ELR (cell line): ENCODE measurements around the gene OTULINL.

ENCODE experiments used
- DNase-seq: peaks from one replicate; pipeline ENCODE4 v3.0.0-alpha.2; 2015; ENCODE audit warnings: low read depth

OTULINL gene

DNA sequence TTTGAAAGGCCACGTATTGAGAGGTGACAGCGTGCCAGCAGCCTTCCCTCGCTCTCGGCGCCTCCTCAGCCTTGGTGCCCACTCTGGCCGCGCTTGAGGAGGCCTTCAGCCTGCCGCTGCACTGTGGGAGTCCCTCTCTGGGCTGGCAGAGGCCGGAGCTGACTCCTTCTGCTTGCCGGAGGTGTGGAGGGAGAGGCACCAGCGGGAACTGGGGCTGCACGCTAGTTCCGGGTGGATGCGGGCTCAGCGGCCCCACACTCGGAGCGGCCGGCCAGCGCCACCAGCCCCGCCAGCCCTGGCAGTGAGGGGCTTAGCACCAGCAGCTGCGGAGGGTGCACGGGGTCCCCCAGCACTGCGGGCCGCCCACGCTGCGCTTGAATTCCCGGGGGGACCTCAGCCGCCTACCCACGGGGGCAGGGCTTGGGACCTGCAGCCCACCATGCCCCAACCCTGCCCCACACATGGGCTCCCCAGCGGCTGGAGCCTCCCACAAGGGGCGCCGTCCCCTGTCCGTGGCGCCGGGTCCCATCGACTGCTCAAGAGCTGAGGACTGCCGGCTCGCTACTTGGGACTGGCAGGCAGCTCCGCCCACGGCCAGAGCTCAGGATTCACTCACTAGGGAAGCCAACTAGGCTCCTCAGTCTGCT is 4.4 kb upstream of the OTULINL start:
- DNase-seq = no peak

DNA sequence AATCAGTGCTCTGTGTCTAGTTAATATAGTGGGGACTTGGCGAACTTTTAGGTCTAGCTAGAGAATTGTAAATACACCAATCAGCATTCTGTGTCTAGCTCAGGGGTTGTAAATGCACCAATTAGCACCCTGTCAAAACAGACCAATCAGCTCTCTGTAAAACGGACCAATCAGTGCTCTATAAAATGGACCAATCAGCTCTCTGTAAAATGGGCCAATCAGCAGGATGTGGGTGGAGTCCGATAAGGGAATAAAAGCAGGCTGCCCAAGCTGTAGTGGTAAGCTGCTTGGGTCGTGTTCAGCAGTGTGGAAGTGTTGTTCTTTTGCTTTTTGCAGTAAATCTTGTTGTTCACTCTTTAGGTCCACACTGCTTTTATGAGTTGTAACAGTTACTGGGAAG is 3.6 kb upstream of the OTULINL start:
- peak; percentile 9 for DNase-seq

DNA sequence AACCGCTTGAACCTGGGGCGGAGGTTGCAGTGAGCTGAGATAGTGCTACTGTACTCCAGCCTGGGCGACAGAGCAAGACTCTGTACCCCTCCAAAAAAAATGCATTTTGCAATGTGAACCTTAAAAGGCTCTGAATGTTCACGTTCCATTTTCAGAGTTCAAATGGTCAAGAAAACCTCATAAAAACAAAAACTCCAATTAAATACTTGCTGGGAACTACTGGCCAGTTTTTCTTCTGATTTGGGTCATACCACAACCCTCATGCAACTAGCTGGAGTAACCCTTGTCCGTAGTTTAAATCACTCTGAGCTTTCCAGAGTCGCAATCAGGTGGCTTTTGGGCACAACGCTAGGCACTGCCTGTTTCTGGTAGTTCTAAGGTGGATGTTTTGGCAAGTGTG is 2.3 kb upstream of the OTULINL start:
- no peak for DNase-seq

DNA sequence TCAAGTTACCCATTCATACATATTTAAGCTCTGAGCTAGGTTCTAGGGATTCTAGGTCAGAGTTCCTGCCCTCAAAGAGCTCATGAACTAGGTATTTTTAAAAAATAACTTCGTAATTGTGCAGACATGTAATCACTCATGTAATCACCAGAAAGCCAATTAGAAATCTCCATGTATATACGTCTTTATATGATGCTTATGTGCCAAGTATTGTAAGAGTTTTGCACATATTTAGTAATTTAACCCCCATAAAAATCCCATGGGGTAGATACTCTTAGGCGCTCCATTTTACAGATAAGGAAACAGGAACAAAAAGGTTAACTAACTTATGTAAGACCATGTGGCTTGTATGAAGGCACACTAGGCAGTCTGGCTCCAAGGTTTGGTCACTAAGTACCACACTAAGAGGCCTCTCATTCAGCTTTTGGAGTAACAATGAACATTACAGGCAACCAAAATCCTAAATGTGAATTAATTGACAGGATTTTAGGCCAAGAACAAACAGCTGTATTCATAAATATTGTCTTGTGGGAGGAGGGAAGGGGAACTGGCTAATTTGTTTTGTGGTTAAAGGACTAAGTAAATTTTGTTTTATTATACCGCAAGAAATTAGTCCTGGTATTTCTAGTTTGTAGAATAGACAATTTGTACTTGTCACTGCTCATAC is 1.7 kb upstream of the OTULINL start:
- no peak for DNase-seq

- DNase-seq = peak; percentile 30
Measured at GRCh38 chr5:14580398-14581034, 1.1 kb upstream of the OTULINL start.

GRCh38 chr5:14581891-14582796 is 552 bp downstream of the OTULINL start:
- DNase-seq = peak; percentile 72

GRCh38 chr5:14582797-14583137 is 1.2 kb downstream of the OTULINL start:
- DNase-seq = no peak

GRCh38 chr5:14584848-14585247 is 3.3 kb downstream of the OTULINL start:
- no peak for DNase-seq

- DNase-seq = no peak
Measured at GRCh38 chr5:14587150-14587549, 5.6 kb downstream of the OTULINL start.

DNA sequence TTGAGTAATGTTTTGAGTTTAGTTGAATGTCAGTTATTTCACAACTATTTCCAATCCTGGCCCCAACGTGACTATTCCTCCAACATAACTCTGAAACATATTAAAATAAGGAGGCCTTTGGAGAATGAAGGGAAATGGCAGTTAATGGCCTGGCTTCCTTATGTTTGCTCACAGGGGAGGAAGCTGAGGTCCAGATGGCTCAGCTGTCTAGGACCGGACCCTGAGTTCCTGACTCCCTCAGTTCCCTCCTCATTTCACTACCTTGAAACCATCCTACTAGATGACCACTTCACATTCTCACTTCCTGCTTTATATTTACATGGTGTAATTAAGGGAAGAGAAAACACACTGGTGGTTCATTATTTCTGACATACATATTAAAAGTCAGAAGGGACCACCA is 6.6 kb downstream of the OTULINL start:
- DNase-seq = no peak

DNA sequence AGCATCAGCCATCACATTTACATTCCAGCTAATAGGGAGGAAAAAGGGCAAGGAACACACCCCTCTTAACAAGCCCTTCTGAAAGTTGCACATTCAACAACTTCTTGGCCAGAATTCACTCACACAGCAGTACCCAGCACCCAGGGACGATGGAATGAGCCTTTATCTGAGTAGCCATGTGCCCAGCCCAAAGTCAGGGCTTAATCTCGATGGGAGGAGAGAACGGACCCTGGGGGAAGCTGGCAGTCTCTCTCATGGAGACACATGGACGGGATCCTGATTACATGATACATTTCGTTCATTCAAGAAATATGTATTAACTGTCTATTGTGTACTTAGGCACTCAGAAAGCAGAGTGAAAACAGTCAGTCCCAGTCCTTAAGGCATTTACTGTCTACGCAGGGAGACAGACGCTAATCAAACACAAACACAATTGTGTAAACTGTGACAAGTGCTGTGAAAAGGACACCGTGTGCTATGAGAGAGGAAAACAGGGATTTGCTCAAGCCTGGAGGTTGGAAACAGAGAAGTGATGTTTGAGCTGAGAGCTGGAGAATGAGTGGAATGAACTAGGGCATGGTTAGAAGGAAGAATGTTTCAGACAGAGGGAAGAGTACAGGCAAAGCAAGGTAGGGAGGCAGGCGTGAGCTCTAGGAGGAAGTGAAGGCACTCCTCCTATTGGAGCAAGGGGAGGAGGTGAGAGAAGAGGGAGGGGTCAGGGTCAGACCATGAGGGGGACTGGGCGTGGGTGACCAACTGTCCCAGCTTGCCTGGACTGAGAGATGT is 7.4 kb downstream of the OTULINL start:
- no peak for DNase-seq

DNA sequence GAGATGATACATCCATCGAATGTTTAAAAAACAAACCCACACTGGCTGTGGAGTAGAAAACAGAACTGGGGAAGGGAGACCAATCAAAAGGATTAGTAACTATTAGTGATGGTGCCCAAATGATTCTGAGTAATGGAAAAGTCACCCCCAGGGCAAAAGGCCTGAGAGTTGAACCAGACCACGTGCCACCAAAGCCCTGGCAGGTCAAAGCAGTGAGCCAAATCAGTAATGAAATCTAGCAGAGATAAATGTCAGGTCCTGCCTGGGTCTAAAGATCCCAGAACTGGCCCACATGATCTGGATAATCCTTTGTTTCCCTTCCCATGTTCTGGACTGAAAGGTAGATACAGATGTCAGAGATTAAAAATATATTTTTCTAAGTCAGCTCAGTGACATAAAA is 9.4 kb downstream of the OTULINL start:
- DNase-seq = peak; percentile 36

GRCh38 chr5:14591548-14591947 is 10.0 kb downstream of the OTULINL start:
- DNase-seq = peak; percentile 57

GRCh38 chr5:14593326-14594021 is 11.9 kb downstream of the OTULINL start:
- DNase-seq = peak; percentile 70

DNA sequence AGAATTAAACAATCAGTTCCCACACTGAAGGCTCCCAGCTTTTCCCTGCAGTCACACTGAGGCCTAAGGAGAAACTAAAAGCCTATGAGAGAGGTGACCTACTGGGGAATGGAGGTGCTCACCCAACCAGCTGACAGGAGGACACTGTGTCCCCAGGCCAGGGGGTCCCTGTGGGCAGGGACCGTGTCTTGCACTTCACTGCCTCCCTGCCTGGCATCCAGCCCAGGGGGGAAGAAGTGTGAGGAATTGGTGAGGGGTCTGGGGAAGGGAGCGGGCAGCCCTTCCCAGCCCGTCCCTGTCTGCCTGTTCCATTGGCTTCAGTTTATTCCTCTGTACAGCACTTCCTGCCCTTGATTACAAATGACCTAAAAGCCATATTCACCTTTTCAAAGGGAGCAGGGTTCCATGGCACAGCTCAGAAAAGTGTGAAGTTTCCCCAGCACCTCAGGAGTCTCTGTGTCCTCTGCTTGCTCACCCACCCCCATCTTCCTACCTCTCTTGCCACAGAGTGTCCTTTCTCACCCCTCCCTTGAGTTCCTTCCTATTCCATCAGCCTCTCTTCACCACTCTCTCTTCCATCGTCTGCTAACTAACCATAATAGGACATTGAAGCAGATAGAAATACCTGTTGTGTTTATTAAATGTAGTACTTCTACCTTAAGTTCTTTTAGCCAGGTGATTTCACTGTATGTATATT is 12.9 kb downstream of the OTULINL start:
- DNase-seq = no peak

DNA sequence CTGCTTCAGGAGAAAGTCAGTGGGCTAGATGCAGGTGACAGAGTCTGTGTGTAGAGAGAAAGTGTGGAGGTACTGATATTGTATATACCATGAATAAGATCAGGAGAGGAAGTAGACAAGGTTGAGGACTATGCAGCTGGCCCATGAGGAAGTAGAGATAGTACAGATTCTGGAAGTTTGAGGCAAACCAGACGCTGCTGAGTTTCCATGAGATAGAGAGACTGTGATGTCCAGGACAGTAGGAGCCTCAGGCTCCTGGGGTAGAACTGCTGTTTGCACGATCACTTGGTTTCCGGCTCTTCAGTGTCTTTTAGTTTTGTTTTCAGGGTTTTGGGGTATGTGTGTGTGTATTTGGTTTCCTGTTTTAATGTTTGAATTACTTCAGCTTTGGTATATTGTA is 13.6 kb downstream of the OTULINL start:
- DNase-seq = no peak

DNA sequence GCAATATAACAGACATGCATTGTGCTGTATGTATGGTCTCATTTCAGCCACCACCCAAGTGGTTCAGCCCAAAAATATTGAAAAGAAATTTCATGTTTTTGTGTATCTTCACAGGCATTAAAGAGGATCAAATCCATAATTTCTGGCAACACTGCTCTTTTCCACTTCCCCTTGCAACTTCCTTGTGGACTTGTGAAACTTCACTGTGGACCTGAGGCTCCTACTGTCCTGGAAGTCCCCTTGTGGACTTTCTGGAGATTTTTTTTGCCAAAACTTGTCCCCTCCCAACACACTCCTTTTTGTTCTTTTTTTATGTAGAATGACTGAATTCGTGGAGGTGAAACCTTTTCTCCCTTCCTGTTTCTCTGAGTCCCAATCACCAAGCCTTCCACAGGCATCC is 14.3 kb downstream of the OTULINL start:
- no peak for DNase-seq

GRCh38 chr5:14597080-14597479 is 15.5 kb downstream of the OTULINL start:
- DNase-seq = no peak

- no peak for DNase-seq
Measured at GRCh38 chr5:14598225-14598624, 16.6 kb downstream of the OTULINL start.

- no peak for DNase-seq
Measured at GRCh38 chr5:14599476-14600127, 18.0 kb downstream of the OTULINL start.
